Measurements from ENCODE around the gene MIOX. TPM values are rescaled to one million over a fixed set of nuclear protein-coding genes. Genes with fewer than 3 reads are reported as not detected.

MIOX gene
- total and polyA plus RNA-seq, 2 of the 13 experiments (the other 11 are each of a cell fraction or from before 2014, with no cell fraction given): 1.5 to 2.9 TPM

DNA sequence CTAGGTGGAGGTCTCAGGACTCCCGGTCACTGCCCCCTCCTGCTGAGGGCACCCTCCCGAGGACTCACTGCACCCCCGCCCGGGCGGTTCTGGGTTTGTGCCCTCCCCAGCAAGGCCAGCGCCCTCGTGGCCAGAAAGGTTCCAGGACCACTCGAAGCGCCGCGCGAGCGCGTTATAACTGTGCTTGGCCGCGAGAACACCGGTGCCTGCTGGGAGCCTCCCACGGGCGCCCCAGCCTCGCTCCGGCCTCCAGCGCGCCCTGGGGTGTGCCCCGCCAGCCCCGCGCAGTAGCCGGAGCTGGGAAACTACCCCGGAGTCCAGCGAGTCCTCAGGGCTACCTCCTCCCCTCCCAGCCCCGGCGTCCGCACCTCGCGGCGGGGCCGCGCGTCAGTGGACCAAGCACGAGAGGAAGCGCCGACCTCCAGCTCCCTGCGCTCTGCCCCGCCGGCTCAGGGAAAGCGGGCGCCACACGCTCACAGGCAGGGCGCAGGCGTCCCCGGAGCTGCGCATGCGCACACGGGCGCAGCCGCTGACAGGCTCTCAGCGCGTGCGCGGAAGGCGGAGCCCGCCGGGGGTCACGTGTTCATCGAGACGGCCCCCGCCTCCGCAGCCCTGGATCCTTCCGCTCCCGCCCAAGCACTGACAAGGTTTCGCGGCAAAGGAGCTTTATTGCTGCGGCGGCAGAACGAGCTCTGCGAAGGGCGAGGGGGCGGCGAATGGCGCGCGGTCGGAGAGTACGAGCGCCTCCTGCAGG is 38.6 kb downstream of the MIOX start, which contains the start of gene SCO2 (continued):
- no peak for TF ChIP-seq HNF4G (IDR thresholded peaks at IDR 0.05; ENCODE audit: borderline replicate concordance, low read depth, low read length)
- peak; percentile 54 for TF ChIP-seq HNF4G (CRISPR knock-in tag; IDR thresholded peaks at IDR 0.05; ENCODE audit: borderline replicate concordance, low read depth)
- TF ChIP-seq ONECUT2 (CRISPR knock-in tag; IDR thresholded peaks at IDR 0.05): no peak
- TF ChIP-seq ZNF33A (CRISPR knock-in tag; IDR thresholded peaks at IDR 0.05; ENCODE audit: borderline replicate concordance): no peak
- TF ChIP-seq, protein P1, sequence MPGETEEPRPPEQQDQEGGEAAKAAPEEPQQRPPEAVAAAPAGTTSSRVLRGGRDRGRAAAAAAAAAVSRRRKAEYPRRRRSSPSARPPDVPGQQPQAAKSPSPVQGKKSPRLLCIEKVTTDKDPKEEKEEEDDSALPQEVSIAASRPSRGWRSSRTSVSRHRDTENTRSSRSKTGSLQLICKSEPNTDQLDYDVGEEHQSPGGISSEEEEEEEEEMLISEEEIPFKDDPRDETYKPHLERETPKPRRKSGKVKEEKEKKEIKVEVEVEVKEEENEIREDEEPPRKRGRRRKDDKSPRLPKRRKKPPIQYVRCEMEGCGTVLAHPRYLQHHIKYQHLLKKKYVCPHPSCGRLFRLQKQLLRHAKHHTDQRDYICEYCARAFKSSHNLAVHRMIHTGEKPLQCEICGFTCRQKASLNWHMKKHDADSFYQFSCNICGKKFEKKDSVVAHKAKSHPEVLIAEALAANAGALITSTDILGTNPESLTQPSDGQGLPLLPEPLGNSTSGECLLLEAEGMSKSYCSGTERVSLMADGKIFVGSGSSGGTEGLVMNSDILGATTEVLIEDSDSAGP (CRISPR knock-in tag; IDR thresholded peaks at IDR 0.05; ENCODE audit: borderline replicate concordance): peak; percentile 84; the same call in 1 of the 2 replicates
- TF ChIP-seq, protein P2, sequence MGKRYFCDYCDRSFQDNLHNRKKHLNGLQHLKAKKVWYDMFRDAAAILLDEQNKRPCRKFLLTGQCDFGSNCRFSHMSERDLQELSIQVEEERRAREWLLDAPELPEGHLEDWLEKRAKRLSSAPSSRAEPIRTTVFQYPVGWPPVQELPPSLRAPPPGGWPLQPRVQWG (CRISPR knock-in tag; IDR thresholded peaks at IDR 0.05; ENCODE audit: borderline replicate concordance, low read depth): no peak
- TF ChIP-seq ZSCAN25 (CRISPR knock-in tag; IDR thresholded peaks at IDR 0.05): no peak
- TF ChIP-seq, protein P3, sequence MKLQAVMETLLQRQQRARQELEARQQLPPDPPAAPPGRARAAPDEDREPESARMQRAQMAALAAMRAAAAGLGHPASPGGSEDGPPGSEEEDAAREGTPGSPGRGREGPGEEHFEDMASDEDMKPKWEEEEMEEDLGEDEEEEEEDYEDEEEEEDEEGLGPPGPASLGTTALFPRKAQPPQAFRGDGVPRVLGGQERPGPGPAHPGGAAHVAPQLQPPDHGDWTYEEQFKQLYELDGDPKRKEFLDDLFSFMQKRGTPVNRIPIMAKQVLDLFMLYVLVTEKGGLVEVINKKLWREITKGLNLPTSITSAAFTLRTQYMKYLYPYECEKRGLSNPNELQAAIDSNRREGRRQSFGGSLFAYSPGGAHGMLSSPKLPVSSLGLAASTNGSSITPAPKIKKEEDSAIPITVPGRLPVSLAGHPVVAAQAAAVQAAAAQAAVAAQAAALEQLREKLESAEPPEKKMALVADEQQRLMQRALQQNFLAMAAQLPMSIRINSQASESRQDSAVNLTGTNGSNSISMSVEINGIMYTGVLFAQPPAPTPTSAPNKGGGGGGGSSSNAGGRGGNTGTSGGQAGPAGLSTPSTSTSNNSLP (IDR thresholded peaks at IDR 0.05; ENCODE audit: low read depth, low read length): no peak
- TF ChIP-seq MTF1 (CRISPR knock-in tag; IDR thresholded peaks at IDR 0.05): no peak
- no peak for TF ChIP-seq ZKSCAN1 (IDR thresholded peaks at IDR 0.05; ENCODE audit: low read length)
- peak; percentile 83 for TF ChIP-seq ZNF350 (CRISPR knock-in tag; IDR thresholded peaks at IDR 0.05; ENCODE audit: borderline replicate concordance, low read depth)
- no peak for TF ChIP-seq SNRNP70 (IDR thresholded peaks at IDR 0.05; ENCODE audit: low read depth, low read length)
- TF ChIP-seq, protein P4, sequence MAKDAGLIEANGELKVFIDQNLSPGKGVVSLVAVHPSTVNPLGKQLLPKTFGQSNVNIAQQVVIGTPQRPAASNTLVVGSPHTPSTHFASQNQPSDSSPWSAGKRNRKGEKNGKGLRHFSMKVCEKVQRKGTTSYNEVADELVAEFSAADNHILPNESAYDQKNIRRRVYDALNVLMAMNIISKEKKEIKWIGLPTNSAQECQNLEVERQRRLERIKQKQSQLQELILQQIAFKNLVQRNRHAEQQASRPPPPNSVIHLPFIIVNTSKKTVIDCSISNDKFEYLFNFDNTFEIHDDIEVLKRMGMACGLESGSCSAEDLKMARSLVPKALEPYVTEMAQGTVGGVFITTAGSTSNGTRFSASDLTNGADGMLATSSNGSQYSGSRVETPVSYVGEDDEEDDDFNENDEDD (CRISPR knock-in tag; IDR thresholded peaks at IDR 0.05; ENCODE audit: borderline replicate concordance): peak; percentile 92
- TF ChIP-seq, protein P5, sequence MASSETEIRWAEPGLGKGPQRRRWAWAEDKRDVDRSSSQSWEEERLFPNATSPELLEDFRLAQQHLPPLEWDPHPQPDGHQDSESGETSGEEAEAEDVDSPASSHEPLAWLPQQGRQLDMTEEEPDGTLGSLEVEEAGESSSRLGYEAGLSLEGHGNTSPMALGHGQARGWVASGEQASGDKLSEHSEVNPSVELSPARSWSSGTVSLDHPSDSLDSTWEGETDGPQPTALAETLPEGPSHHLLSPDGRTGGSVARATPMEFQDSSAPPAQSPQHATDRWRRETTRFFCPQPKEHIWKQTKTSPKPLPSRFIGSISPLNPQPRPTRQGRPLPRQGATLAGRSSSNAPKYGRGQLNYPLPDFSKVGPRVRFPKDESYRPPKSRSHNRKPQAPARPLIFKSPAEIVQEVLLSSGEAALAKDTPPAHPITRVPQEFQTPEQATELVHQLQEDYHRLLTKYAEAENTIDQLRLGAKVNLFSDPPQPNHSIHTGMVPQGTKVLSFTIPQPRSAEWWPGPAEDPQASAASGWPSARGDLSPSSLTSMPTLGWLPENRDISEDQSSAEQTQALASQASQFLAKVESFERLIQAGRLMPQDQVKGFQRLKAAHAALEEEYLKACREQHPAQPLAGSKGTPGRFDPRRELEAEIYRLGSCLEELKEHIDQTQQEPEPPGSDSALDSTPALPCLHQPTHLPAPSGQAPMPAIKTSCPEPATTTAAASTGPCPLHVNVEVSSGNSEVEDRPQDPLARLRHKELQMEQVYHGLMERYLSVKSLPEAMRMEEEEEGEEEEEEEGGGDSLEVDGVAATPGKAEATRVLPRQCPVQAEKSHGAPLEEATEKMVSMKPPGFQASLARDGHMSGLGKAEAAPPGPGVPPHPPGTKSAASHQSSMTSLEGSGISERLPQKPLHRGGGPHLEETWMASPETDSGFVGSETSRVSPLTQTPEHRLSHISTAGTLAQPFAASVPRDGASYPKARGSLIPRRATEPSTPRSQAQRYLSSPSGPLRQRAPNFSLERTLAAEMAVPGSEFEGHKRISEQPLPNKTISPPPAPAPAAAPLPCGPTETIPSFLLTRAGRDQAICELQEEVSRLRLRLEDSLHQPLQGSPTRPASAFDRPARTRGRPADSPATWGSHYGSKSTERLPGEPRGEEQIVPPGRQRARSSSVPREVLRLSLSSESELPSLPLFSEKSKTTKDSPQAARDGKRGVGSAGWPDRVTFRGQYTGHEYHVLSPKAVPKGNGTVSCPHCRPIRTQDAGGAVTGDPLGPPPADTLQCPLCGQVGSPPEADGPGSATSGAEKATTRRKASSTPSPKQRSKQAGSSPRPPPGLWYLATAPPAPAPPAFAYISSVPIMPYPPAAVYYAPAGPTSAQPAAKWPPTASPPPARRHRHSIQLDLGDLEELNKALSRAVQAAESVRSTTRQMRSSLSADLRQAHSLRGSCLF (CRISPR knock-in tag; IDR thresholded peaks at IDR 0.05; ENCODE audit: borderline replicate concordance): no peak
- TF ChIP-seq, protein P6, sequence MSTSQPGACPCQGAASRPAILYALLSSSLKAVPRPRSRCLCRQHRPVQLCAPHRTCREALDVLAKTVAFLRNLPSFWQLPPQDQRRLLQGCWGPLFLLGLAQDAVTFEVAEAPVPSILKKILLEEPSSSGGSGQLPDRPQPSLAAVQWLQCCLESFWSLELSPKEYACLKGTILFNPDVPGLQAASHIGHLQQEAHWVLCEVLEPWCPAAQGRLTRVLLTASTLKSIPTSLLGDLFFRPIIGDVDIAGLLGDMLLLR (CRISPR knock-in tag; IDR thresholded peaks at IDR 0.05): peak; percentile 37; the same call in 1 of the 2 replicates
- TF ChIP-seq IRX3 (CRISPR knock-in tag; IDR thresholded peaks at IDR 0.05; ENCODE audit: borderline replicate concordance, low read depth): no peak; the same call in 1 of the 2 replicates
- peak; percentile 87; the same call in 1 of the 2 replicates for TF ChIP-seq ZNF776 (CRISPR knock-in tag; IDR thresholded peaks at IDR 0.05)
- TF ChIP-seq ZNF83 (CRISPR knock-in tag; IDR thresholded peaks at IDR 0.05; ENCODE audit: borderline replicate concordance): no peak; the same call in 1 of the 2 replicates
